GM19035 (cell line): ENCODE measurements around the gene ASXL2.
"Not testable (repeated sequence)": the region's sequence is repeated elsewhere in the genome, so short reads cannot be mapped to it uniquely, and the experiment has no call there.

Experiments used
- ATAC-seq: cut with Tn5 transposase; IDR thresholded peaks from one replicate; pipeline ENCODE4 v1.9.1; 2021; ENCODE audit not compliant: unreplicated experiment

Gene ASXL2

DNA sequence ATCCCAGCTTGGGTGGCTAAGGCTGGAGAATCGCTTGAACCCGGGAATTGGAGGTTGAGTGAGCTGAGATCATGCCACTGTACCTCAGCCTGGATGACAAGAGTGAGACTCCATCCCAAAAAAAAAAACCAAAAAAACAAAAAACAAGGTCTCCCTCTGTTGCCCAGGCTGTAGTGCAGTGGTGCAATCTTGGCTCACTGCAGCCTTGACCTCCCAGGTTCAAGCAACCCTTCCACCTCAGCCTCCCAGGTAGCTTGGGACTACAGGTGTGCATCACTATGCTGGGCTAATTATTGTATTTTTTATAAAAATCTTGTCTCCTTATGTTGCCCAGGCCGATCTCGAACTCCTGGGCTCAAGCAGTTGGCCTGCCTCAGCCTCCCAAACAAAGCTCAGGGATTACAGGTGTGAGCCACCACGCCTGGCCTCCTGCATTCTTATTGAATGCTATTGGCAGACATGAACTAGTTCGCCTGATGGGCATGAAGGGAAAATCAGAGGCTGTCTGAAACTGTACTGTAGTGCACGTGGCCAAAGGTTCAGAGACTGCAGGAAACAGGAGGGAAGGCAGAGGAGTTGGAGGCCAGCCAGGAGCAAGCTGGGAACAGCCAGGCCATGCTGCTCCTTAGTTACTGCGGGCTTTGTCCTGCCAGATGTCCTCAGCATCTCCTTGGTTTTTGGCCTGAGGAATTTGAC, 16.0 kb upstream of the ASXL2 start:
- ATAC-seq, result no peak

DNA sequence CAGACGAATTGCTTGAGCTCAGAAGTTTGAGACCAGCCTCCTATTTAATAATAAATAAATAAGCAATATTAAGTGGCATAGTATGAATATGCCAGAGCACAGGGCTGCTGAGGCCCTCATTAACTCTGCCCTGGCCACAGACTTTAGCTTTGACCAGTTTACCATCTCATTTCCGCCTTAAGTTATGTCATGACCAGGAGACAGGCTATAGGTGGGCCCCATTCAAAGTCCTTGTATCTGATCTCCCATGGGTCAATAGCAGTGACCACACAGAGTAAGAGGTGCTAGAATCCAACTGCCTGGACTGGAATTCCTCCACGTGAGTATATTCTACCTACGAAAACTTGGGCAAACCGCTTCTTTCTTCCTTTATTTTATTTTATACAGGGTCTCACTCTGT, 13.4 kb upstream of the ASXL2 start:
- ATAC-seq, result no peak

DNA sequence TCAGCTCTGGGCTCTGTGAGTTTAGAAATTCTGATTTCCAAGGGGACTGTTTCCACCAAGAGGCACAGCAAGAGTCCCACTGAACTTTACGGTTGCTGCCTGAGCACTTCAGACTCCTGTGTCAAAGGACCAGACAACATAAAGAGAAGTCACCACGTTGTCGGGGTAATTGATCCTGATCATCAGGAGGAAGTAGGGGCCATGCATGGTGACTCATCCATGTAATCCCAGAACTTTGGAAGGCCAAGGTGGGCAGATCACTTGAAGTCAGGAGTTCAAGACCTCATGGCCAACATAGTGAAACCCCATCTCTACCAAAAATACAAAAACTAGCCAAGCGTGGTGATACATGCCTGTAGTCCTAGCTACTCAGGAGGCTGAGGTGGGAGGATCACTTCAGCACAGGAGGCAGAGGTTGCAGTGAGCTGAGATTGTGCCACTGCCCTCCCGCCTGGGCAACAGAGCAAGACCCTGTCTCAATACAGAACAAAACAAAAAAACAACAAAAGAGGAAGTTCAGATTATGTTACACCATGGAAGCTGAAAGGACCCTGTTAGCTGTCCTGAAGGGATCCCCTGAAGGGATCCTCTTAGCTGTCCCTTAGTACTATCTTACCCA, 9.4 kb upstream of the ASXL2 start:
- ATAC-seq, result no peak

DNA sequence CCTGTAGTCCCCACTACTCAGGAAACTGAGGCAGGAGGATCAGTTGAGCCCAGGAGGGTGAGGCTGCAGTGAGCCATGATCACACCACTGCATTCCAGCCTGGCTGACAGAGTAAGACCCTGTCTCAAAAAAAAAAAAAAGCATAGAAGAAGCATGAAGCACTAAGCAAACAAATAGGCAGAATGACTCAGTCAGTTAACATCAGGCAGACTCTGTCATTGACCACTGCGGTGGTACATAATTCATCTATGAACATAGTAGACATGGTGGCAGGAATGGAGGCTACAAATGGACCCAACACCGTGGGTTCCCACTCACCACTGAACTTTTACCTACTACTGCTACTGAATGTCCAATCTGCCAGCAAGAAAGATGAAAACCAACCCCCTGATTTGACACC, 7.6 kb upstream of the ASXL2 start:
- ATAC-seq, result no peak

DNA sequence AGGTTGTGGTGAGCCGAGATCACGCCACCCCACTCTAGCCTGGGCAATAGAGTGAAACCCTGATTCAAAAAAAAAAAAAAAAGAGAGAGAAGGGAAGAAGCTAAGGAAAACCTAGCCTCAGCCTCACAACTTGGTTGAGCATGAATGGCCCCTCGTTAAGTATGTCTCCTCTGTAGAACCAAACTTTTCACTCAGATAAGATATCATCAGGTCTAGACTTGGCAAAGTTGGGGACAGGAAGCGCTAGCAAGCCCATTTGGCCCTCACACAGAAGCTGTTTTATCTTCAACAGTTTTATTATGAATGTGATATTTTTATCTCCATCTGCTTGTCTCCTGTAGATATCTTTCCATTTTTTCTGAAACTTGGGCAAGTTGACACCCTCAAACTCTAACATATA, 3.5 kb upstream of the ASXL2 start:
- no peak for ATAC-seq

DNA sequence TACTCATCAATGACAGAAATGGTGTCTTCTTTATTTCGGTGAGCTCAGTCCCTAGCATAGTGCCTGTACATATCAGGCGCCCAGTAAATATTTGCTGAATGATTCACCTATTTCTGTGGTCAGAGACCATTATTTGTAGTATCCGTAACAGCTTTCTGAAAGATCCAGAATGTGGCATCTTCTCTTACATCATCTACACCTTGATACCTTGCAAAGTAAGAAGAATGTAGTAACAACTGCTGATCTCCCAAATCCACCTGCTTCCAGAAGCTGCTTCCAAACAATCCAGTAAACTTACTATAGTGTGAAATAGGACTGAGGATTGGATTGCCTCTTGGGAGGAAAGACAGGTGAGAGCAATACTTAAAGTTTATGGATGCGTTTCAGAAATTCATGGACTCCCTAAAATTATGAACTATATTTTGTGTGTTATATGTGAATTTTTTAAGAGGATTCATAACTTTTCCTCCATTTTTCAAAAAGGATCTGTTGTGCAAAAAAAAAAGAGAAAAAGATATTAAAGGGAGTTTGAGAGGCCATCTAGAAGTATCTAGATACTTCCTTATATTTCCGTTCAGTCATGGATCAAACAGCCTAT, 945 bp upstream of the ASXL2 start:
- ATAC-seq, result no peak

DNA sequence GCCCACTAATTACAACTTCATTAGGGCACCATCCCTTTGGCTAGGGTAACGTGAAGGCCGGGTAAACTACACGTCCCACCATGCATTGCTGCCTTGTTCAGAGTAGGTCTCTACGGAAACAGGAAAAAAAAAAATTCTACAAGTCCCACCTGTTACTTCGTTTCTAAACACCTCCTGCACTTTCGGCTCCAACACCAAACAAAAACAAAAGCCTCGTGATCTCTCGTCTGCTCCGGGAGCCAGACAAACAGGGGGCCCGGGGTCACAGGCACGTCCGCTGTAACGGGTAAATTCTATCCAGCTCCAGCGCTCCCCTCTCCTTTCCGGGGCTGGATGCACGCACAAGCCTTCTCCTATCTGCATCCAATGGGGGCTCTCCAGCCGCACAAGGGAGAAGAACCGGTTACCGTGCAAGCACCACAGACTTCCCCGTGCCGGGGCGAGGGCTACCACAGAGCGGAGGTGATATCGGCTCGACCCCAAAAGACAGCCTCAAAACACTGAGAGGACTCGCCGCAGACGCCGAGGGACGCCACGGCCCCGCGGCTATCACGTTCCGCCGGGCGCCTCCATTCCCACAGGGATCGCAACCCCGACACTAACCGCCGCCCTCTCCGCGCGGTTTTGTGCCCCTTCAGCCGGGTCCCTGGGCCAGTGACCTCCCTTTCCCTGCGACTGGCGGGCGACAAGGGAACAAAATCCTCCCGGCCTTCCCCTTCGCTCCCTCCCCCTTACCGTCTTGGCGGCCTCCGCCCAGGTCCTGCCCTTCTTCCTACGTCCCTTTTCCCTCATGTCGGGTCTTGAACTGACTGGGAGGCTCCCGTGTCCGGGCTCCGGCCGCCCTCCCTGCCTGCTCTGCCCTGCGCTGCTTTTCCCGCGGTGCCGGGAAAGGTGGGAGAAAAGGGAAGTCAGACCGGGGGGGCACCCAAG, 591 bp downstream of the ASXL2 start:
- peak; percentile 39 for ATAC-seq

DNA sequence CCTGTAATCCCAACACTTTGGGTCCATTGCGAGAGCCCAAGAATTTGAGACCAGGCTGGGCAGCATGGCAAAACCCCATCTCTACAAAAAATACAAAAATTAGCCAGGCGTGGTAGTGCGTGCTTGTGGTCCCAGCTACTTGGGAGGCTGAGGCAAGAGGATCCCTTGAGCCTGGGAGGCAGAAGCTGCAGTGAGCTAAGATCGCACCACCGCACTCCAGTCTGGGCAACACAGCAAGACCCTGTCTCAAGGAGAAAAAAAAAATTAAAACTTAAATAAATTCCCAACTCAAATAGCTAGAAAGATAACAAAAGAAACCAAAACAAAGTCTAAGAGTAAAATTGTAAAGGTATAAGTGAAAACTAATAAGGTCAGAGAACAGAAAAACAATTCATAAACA, 6.2 kb downstream of the ASXL2 start:
- no peak for ATAC-seq

DNA sequence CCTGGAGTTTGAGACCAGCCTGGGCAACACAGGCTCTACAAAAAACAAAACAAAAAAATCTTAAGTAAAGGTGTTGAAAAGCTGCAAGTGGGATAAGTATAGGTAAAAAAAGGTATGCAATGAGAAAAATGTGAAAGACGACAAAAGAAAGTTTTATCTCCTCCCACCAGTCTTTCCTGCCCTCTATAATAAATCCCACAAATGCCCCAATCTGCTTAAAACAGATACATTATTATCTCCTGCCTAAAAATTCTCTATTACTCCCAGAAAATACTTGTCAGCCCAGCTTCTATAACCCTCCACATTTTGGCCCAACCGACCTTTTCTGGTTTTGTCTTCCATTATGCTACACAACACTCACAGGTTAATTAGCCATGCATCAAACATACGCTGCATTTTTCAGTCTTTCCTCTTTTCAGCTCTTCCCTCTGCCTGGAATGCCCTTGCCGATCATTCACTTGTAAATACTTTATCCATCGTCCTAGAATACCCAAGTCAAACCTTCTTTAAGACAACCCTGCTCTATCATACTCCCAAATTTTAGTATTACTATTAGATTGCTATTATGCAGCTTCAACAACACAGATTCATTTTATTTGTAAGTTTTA, 10.8 kb downstream of the ASXL2 start:
- ATAC-seq, result no peak

DNA sequence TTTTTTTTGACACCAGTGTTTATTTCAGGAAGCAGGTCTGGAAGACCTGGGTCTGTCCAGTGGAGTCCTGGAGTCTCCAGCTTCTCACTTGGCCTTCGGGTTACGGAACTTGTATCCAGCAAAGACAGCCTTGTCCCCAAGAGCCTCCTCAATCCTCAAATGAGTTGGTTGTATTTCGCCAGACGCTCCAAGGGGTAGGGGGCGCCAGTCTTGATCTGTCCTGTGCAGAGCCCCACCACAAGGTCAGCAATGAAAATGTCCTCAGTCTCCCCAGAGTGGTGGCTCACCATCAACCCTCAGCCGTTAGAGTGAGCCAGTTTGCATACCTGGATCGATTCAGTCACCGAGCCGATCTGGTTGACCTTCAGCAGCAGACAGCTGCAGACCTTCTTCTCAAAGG, 21.9 kb downstream of the ASXL2 start:
- ATAC-seq, result no peak

DNA sequence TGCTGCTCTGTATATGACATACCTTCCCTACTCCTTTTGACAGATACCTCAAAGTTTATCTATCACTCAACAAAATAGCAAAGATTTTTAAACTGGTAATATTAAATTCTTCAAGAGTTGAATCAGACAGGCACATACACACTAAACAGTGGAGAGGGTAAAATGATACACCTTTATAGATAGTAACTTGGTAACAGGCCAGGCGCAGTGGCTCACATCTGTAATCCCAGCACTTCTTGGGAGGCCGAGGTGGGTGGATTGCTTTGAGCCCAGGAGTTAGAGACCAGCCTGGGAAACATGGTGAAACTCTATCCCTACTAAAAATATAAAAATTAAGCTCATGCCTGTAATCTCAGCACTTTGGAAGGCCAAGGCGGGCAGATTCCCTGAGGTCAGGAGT, 23.2 kb downstream of the ASXL2 start:
- no peak for ATAC-seq

DNA sequence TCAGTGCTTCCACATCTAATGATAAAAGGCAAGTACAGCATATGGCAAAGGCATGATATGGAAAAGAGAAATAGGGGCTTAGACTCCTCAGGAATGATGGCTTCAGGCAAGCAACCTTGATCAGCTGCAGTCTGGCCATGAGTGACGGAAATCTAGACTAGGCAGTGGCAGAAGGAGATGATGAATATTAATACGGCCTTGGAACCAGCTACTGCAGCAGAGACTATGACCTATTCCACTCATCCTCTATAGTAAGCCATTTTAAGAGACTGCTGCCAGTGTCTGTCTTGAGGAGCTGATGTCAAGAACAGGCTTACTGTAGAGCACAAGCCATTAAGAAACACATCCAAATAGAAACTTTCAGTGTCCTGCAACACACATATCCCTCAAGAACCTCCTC, 23.7 kb downstream of the ASXL2 start:
- no peak for ATAC-seq

DNA sequence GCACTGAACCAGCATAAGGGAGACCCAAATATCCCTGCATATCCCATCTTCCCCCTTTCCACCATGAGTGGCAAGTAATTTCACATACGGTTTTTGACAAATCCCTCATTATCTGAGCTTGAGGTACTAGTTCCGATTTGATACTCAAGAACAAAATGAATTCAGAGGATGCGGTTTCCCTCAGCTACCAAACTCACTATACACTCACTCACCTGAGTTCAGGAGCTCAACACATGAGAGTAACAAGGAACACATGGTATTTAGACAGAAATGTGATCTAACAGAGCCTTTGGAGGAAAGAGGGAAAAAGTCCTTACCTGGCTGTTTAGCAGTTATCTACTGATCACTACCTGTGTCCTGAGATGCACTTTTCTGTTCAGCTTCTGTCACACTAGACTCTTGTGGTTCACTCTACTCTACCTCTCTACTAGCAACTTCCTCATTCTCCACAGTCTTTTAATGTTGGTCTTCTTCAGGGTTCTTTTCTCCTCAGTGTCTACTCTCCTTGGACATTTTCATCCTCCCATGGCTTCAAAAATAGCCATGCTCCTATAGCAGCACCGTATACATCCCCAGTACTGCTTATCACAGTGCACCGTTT, 25.1 kb downstream of the ASXL2 start:
- ATAC-seq, result no peak

DNA sequence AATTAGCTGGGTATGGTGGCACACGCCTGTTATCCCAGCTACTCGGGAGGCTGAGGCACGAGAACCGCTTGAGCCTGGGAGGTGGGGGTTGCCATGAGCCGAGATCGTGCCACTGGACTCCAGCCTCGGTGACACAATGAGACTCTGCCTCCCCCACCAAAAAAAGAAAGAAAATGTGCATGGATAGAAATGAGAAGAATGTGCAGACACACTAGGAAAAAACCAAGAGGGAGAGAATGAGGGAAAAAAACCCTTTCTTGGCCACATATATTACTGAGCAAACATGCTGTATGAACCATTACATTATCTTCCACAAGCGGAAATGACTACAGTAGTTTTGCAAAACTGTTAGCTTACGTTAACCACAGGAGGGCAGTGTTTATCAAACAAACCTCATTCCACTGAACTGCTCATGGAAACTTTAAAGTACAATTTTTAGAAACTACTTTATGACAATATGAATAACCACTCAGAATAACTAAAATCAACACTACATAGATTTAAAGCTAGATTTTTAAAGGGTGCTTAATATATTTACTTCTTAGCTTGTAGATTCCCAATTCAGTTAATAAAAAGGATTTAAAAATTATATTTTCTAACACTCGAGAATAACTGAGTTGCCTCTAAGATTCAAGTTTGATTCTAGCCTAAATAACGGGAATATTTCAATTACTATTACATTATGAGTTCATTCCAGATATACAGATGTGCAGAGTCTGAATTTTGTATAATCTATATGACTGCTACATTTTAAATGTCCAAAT, 26.4 kb downstream of the ASXL2 start:
- ATAC-seq, result peak; percentile 83

DNA sequence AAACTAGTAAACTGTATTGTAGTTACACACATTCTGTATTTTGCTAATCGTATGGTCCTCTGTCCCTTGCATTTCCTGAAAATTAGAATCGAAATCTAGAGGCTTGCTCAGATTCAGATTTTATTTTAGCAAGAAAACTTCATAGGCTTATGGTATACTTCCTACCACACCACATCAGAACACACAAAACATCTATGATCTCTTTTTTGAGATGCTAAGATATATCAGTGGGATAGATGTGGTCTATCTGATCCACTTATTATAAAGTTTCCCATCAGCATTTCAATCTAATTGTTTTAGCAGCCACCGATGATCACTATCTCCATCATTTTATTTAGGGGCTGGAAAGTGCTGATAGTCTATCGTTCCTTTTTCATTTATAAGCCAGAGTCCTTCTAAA, 27.9 kb downstream of the ASXL2 start:
- ATAC-seq, result not testable (repeated sequence)

DNA sequence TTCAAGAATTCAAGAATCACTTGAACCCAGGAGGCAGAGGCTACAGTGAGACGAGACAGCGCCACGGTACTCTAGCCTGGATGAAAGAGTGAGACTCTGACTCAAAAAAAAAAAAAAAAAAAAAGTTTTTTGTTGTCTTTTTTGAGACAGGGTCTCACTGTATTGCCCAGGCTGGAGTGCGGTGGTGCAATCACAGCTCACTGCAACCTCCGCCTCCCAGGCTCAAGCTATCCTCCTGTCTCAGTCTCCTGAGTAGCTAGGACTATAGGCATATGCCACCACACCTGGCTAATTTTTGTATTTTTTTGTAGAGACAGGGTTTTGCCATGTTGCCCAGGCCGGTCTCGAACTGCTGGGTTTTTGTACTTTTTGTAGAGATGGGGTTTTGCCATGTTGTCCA, 28.9 kb downstream of the ASXL2 start:
- ATAC-seq, result not testable (repeated sequence)

DNA sequence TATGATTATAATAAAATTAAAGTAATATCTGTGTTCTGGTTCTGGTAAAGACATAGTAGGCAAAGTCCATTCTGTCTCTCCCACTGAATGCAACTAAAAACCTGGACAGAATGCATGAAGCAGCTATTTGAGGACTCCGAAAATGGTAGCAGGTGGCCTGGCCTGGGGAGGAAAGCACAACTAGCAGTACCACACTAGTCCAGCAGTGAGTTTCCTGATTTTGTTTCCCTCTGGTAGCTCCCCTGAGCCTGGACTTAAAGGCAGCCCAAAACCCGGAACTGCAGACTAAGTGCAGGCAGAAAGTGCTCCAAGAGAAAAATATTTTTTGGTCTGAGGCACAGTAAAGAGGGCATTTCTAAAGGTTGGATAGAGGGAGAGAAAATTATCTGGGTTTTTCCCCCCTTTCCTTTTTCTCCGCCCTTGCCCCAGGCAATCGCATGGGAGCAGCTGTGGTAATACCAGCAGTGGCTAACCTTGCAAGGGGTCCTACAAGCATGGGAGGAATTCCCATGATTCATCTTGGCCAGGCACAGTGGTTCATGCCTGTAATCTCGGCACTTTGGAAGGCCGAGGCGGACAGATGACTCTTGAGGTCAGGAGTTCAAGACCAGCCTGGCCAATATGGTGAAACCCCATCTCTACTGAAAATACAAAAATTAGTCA, 32.3 kb downstream of the ASXL2 start:
- ATAC-seq, result no peak

DNA sequence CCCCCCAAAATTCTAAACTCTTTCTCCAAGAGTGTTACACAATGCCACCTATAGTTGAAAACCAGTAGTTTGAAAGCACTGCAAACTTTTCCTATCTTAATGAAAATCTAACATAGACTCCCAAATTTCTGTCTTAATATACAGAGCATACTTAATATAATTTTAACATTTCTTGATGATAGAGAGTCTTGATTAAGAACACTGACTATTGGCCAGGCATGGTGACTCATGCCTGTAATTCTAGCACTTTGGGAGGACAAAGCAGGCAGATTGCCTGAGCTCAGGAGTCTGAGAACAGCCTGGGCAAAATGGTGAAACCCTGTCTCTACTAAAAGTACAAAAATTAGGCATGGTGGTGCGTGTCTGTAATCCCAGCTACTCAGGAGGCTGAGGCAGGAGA, 34.2 kb downstream of the ASXL2 start:
- ATAC-seq, result no peak

DNA sequence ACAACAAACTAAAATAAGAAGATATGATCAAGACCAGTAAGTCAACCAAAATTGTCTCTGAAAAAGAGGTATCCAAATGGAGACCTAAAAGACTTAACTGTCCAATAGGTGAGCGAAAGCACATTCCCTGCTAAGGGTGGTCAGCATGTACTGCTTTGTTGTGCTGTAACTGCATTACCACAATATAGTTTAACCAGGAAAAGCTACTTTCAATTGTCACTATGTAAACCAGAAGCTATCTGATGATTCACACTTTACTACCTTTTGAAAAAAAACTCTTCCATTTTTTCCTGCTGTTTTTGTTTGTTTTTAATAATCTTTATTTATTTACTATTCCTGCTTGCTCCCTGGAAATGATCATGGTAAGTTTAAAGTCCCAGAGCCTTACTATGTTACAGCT, 36.1 kb downstream of the ASXL2 start:
- ATAC-seq, result no peak
